ENCODE data around the gene CCL11.

The CCL11 gene

DNA sequence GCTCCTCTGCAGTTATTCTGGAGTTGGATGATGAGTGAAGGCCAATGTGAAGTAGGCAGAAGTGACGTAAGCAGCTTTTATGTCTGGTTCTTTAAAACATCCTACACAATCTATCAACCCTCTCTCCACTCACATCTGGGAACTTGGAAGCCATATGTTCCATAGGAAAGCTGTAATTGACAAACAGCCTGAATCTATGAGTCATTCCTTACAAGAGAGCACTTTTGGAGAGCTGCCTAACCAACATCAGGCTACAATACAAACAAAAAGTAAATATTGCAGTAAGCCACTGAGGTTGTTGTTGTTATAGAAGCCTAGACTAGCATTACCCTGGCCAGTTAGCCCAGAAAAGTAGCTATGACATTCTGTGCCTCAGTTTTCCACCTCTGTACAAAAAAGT, 9.7 kb upstream of the CCL11 start:
- TF ChIP-seq, protein P1, sequence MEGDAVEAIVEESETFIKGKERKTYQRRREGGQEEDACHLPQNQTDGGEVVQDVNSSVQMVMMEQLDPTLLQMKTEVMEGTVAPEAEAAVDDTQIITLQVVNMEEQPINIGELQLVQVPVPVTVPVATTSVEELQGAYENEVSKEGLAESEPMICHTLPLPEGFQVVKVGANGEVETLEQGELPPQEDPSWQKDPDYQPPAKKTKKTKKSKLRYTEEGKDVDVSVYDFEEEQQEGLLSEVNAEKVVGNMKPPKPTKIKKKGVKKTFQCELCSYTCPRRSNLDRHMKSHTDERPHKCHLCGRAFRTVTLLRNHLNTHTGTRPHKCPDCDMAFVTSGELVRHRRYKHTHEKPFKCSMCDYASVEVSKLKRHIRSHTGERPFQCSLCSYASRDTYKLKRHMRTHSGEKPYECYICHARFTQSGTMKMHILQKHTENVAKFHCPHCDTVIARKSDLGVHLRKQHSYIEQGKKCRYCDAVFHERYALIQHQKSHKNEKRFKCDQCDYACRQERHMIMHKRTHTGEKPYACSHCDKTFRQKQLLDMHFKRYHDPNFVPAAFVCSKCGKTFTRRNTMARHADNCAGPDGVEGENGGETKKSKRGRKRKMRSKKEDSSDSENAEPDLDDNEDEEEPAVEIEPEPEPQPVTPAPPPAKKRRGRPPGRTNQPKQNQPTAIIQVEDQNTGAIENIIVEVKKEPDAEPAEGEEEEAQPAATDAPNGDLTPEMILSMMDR (conservative IDR thresholded peaks at IDR 0.05), result no peak
- H3K27ac ChIP-seq, result no peak overlapping the region

DNA sequence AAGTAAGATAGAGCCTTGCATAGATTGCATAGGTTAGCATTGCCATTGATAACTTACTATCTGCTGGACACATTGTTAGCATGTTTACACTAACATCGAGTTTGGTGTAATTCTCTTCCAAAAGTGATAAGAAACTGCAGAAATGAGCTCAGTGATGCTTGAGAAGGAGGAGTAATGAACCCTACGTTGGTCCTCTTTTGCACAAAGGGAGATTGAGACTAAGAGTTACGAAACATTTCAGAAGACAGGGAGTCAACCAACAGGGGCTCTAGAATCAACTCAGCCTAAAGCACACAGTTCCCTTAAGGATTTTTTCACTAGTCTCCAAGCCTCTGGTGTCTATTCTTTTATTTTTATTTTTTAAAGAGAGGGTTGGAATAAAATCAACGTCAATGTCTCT, 8.7 kb upstream of the CCL11 start:
- TF ChIP-seq, protein P1 (conservative IDR thresholded peaks at IDR 0.05), result no peak
- H3K27ac ChIP-seq, result no peak overlapping the region

DNA sequence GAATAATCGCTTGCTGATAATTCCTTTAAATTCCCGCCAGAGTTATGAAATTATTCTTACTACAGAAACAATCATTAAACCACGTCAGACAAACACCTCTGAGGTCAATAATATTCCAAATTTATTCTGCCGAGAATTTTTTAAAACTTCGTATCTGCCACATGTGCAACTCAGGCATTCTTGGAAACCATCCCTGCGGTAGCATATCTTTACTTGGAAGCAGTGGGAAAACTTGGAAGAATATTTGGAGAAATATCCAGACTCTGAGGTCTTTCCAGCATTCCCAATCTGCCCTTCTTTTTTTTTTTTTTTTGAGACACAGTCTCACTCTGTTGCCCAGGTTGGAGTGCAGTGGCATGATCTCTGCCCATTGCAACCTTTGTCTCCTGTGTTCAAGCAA, 2.0 kb upstream of the CCL11 start:
- no peak overlapping the region for H3K27ac ChIP-seq
- TF ChIP-seq, protein P1 (conservative IDR thresholded peaks at IDR 0.05), result no peak

DNA sequence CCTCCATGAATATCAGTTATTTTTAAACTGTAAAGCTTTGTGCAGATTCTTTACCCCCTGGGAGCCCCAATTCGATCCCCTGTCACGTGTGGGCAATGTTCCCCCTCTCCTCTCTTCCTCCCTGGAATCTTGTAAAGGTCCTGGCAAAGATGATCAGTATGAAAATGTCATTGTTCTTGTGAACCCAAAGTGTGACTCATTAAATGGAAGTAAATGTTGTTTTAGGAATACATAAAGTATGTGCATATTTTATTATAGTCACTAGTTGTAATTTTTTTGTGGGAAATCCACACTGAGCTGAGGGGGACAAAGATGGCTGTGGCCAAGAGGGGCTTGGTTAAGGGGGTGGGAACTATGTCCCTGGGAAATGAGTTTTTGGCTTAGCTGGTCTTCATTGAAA, 2.3 kb downstream of the CCL11 start:
- no peak overlapping the region for H3K27ac ChIP-seq

DNA sequence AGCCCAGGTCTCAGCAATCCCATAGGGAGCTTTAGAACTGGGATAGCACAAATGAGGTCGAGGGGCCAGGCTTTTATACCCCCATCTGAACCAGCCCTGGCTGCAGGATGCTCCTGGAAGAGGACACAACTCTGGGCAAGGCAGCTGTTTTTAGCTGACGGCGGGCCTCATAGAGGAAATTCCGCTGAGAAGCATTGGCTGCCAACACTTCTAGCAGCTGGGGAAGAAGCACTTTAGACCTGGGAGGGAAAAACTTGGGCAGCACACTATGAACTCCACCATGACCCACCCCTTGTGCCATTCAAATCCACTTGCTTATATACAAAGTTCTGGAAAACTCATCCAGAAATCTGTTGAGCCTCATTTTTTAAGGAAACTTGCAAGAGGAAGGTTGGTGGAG, 5.0 kb downstream of the CCL11 start:
- TF ChIP-seq, protein P1 (conservative IDR thresholded peaks at IDR 0.05), result no peak
- H3K27ac ChIP-seq, result no peak overlapping the region

More for the DNA sequence above, 2.3 kb downstream of the CCL11 start:
- TF ChIP-seq, protein P1 (conservative IDR thresholded peaks at IDR 0.05), result no peak

DNA sequence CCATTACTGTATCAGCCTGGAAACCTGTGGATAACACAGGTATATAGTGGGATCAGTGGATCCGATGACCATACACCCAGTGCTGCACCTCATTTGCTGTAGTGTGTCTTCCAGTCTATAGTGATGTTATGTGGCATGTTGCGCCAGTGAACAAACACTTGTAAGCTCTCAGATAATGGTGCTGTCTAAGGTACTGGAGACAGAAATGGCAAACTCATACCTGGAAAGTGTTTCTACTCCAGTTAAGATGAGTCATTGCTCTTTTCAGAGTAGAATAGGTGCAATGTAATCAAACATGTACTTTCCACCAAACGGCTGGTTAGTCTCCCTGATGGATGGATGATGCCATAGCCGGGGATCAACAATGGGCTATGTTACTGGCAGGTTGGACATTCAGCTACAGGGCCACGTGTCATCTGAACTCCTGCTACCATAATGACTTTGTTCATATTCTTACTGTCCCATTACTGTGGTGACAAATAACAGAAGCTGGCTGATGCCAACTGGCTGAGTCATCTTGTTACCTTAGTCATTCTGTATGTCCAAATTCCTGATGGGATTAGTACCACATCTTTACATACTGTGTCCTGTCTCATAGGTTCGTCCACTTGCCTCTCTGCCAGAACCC, 6.3 kb downstream of the CCL11 start:
- TF ChIP-seq, protein P1 (conservative IDR thresholded peaks at IDR 0.05), result no peak
- no peak overlapping the region for H3K27ac ChIP-seq

DNA sequence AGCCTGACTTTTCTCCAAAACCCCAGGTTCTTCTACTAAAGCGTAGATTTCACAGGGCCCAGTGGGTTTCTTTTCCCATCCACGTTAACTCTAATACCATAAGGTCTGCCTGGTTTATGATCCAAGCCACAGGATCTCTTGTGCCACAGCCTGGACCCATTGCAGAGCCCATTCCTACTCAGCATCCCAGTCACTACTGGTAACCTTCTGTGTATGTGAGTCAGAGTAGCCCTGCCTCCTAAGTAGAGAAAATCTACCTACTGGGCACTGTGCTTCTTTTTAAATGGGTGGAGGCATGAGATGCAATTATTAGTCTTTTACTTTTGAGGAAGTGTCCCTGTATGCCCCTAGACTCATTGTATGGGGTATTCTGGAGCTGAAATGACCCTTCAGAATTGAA, 13.5 kb downstream of the CCL11 start:
- no peak overlapping the region for H3K27ac ChIP-seq
- TF ChIP-seq, protein P1 (conservative IDR thresholded peaks at IDR 0.05), result no peak
